ENCODE data around the gene DAPK2. TPM values are rescaled to one million over a fixed set of nuclear protein-coding genes. Genes with fewer than 3 reads are reported as not detected.

The DAPK2 gene
- total and polyA plus RNA-seq, 2 of the 4 experiments (the other 2 are of a cell fraction): 0.34 to 0.36 TPM

DNA sequence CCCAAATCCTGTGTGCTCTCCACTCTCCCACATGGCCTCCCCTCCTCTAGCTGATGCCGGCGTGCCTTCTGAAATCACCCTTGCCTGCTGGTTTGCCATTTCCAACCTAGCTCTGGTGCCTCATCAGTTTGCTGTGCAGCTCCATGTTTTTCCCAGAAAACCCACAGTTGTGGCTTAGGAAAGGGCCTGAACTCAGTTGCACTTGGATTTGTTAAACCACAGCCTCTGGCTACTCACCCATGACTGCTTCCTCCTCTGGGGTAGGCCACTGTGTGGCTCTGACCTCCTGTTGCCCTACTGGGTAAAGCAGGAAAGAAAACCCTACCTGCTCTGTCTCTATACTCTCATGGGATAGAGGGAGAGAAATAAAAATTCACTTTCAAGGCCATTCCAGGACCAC lies 97.3 kb downstream of the DAPK2 start:
- H4K8ac ChIP-seq (ENCODE audit: low read depth in 2 of 2, low read length in 2 of 2): no peak overlapping the region
- no peak overlapping the region for H3K27ac ChIP-seq (ENCODE audit: insufficient read depth, low read length)
- peak overlapping the region; percentile 26 for H2BK120ac ChIP-seq (ENCODE audit: low read depth, low read length)
- no peak overlapping the region for H3K4me3 ChIP-seq (ENCODE audit: insufficient read depth, low read depth, low read length)
- no peaks in the 10 kb centered on the region for H3K27me3 ChIP-seq (ENCODE audit: control insufficient read depth, insufficient read depth, low read length)
- ATAC-seq (ENCODE audit: low read depth): no peak
- H3K9me3 ChIP-seq (ENCODE audit: control insufficient read depth, insufficient read depth, low read length): no peaks in the 10 kb centered on the region
- ChIA-PET POLR2A (ENCODE audit: unreplicated experiment) (interaction anchor here (0.6 kb wide), 1 partner anchor 17 kb away, joined by 5 read pairs; no protein-coding TSS in a partner anchor), CTCF (no interaction called here)
- no peak overlapping the region for H2AFZ ChIP-seq (replicated peaks; ENCODE audit: low read length, poor library complexity)
- dilution Hi-C loops (cut with HindIII; ENCODE audit: low sequenced_read_pairs, unreplicated experiment) (no loop called here), intact Hi-C loops (cut with micrococcal nuclease) (no loop called here), in situ Hi-C loops (cut with MboI; ENCODE audit: low sequenced_read_pairs) (no loop called here)
- peaks cover 10% of the 10 kb centered on the region; the same call in 1 of the 2 replicates for H4K20me1 ChIP-seq (ENCODE audit: insufficient read depth, low read length)
- H3K56ac ChIP-seq (ENCODE audit: extremely low read depth, insufficient read depth, low read length): no peak overlapping the region
- peaks cover 12% of the 10 kb centered on the region for H3K4me1 ChIP-seq (ENCODE audit: control insufficient read depth, insufficient read depth, low read length)
- DNase-seq: no peak
- peak overlapping the region; percentile 8; the same call in 1 of the 2 replicates for H3K4ac ChIP-seq (ENCODE audit: low read depth, low read length)
- peak overlapping the region; percentile 55 for H2AK5ac ChIP-seq (ENCODE audit: low read depth, low read length)
- no peak overlapping the region for H3K4me2 ChIP-seq (ENCODE audit: low read depth, low read length)
- peak overlapping the region; percentile 46 for H3K14ac ChIP-seq (replicated peaks; ENCODE audit: low read depth, low read length)
- no TSS peak for BruUV-seq (replicated peaks)
- H4K91ac ChIP-seq (ENCODE audit: insufficient read depth, low read depth, low read length): no peak overlapping the region
- H3K18ac ChIP-seq (ENCODE audit: low read depth, low read length): no peak overlapping the region; the same call in 1 of the 2 replicates
- H3K23ac ChIP-seq (ENCODE audit: low read depth, low read length): peak overlapping the region; percentile 8; the same call in 1 of the 2 replicates
- peak overlapping the region; percentile 70; the same call in 2 of the 3 replicates for H2BK15ac ChIP-seq (ENCODE audit: low read depth, low read length)
- H3K36me3 ChIP-seq (ENCODE audit: control insufficient read depth, insufficient read depth, low read length): no peaks in the 10 kb centered on the region
- H3K9ac ChIP-seq (ENCODE audit: low read depth, low read length): no peak overlapping the region
- peaks cover 20% of the 10 kb centered on the region for H3K9me1 ChIP-seq (ENCODE audit: insufficient read depth, low read length)
- H3K79me1 ChIP-seq (ENCODE audit: low read depth in 1 of 2, low read length in 2 of 2): no peaks in the 10 kb centered on the region
- WGBS, 2 experiments (ENCODE audit: extremely low coverage in 2 of 2, insufficient read length in 1 of 2): no CpG with 5 or more reads among the region's 2 CpGs
- H4K5ac ChIP-seq (ENCODE audit: low read depth, low read length): no peak overlapping the region
- H2BK5ac ChIP-seq (ENCODE audit: low read depth, low read length, poor library complexity, severe bottlenecking): no peak overlapping the region
- peak overlapping the region; percentile 26 for H2BK20ac ChIP-seq (ENCODE audit: low read depth, low read length)
- TF ChIP-seq RCOR1 (IDR thresholded peaks at IDR 0.05; ENCODE audit: insufficient replicate concordance, low read length) (no peak), POLR2A (IDR thresholded peaks at IDR 0.05; ENCODE audit: low read depth, low read length) (no peak), FOS (IDR thresholded peaks at IDR 0.05; ENCODE audit: low read depth, low read length) (no peak), CTCF (conservative IDR thresholded peaks at IDR 0.05; ENCODE audit: low read depth, low read length) (no peak), CEBPB (IDR thresholded peaks at IDR 0.05; ENCODE audit: low read depth, low read length) (no peak), MAZ (IDR thresholded peaks at IDR 0.05; ENCODE audit: borderline replicate concordance, low read depth, low read length) (no peak), BHLHE40 (IDR thresholded peaks at IDR 0.05; ENCODE audit: low read depth, low read length) (no peak), CHD1 (IDR thresholded peaks at IDR 0.05; ENCODE audit: low read depth, low read length) (no peak), SMC3 (IDR thresholded peaks at IDR 0.05; ENCODE audit: low read depth, low read length) (no peak)
- TF ChIP-seq, protein P1, sequence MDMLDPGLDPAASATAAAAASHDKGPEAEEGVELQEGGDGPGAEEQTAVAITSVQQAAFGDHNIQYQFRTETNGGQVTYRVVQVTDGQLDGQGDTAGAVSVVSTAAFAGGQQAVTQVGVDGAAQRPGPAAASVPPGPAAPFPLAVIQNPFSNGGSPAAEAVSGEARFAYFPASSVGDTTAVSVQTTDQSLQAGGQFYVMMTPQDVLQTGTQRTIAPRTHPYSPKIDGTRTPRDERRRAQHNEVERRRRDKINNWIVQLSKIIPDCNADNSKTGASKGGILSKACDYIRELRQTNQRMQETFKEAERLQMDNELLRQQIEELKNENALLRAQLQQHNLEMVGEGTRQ (IDR thresholded peaks at IDR 0.05; ENCODE audit: low read depth, low read length): no peak
- H2AK9ac ChIP-seq (replicated peaks; ENCODE audit: low read depth, low read length, poor library complexity): no peak overlapping the region
